GM21367 (cell line): ENCODE results near the gene PDE9A.

Source experiments
- ATAC-seq: cut with Tn5 transposase; IDR thresholded peaks from one replicate; pipeline ENCODE4 v1.9.1; 2021; ENCODE audit not compliant: unreplicated experiment

The PDE9A gene

DNA sequence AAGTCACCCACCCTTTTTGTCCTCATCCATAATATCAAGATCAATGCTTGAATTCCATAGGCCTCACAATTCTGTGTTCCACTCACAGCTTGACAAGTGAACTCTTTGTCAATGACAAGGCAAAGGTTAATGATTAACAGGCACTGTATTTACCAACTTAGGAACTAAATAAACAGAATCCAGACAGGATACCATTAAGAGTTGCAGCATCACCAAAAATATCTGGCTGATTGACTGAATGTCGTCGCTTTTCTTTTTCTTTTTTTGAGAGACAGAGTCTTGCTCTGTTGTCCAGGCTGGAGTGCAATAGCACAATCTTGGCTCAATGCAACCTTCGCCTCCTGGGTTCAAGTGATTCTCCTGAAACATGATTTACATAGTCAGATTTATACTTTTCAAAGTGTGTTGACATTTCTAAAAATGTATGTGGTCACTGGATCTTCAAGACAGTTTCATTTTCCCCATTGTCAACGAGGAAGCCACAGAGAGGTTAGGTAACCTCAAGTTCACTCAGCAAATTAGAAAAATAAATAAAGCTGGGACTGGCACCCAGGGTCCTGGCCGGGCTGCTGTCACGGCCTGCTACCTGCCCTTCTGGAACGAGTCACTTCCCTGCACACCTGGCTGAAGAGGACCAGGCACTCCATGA lies 81.0 kb downstream of the PDE9A start:
- ATAC-seq = no peak

- ATAC-seq = no peak
Measured at GRCh38 chr21:42735061-42735460, 81.6 kb downstream of the PDE9A start.

DNA sequence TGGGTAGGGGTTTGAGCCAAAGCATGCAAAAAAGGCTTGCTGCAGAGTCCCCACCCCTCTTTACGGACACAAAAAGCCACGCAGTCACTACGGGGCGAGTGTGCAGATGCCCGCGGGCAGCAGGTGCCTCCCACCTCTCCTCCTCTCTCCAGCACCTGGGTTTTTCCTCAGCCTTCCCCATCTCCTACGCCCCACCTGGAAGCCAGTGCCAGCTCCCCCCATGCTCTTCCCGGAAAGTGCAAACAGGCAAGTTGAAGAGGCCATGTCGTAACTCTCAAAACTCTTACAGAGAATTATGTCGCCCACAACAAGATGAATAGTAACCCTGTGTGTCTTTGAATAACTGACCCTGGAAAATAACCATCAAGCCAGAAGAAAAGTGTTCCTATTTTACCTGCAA lies 82.5 kb downstream of the PDE9A start:
- no peak for ATAC-seq

DNA sequence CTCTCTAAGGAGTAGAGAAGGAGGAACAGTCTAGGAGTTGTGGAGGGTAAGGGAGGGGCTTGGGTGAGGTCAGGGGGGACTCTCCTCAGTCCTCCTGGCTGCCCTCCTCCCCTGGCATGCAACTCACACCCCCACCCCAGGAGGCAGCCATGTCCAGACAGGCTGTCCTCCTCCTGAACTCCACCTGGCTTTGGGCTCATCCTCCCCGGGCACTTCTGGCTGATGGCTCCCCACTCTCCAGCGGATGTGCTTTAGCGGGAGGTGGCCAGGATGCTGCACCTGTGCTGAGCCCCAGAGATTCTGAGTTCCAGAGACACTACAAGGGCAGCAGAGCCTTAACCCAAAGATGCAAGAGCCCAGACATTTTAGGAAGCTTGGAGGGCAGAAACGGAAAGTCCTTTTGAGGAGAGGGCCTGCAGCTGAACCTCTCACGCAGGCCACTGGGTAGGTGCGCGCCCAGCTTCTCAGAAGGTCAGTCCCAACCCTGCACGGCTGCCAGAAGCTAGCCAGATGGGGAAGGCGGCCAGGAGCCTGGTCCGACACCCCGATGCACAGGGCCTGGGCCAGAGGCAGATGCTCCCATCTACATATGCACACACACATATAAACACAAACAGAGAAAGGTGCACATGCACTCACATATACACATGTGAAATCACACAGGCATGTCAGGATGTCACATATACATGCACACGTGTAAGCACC lies 83.4 kb downstream of the PDE9A start:
- ATAC-seq = no peak

GRCh38 chr21:42737951-42738590 lies 84.7 kb downstream of the PDE9A start:
- no peak for ATAC-seq

DNA sequence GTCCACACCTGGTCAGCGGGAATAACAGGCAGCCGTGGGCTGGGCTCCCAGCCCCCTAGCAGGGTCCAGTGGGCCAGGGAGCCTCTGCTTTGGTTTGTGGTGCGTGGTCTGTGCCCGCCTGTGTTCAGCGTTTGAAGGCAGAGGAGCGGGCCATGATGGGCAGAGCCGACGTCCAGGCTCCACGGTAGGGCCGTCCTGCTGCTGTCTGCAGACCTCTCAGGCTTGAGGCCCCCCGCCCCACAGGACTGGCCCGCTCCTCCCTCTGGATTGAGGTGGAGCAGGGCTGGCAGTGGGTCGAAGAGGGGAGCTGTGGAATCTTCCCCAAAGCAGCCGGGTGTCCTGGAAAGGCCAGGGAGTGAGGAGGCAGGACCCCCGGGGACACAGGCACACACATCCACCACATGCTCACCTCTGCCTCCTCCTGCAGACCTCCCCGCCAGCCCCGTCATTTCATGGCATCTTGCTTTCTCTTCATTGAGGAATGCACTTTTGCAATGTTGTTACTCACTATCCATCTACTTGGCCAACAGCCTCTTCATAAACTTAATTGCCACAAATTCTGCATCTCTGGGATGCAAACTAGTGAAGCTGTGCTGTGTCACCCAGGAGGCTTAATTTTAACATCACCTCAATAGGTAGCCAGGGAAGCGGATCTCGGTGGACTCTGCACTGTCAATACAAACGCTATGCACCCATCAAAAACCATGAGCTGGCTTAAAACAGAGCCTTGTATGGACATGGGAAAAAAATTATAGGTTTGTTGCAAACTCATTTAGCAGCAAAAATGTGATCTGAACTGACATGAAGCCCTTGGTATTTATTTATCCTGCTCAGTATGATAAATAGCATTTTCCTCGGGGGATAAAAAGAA lies 85.9 kb downstream of the PDE9A start:
- no peak for ATAC-seq

GRCh38 chr21:42740405-42740909 lies 87.0 kb downstream of the PDE9A start:
- ATAC-seq = no peak

- no peak for ATAC-seq
Measured at GRCh38 chr21:42741066-42741465, 87.6 kb downstream of the PDE9A start.

- ATAC-seq = no peak
Measured at GRCh38 chr21:42744520-42745445, 91.4 kb downstream of the PDE9A start.

- ATAC-seq = no peak
Measured at GRCh38 chr21:42745511-42746239, 92.3 kb downstream of the PDE9A start.

GRCh38 chr21:42746240-42746592 lies 92.8 kb downstream of the PDE9A start:
- ATAC-seq = no peak

- no peak for ATAC-seq
Measured at GRCh38 chr21:42746593-42747275, 93.3 kb downstream of the PDE9A start.

DNA sequence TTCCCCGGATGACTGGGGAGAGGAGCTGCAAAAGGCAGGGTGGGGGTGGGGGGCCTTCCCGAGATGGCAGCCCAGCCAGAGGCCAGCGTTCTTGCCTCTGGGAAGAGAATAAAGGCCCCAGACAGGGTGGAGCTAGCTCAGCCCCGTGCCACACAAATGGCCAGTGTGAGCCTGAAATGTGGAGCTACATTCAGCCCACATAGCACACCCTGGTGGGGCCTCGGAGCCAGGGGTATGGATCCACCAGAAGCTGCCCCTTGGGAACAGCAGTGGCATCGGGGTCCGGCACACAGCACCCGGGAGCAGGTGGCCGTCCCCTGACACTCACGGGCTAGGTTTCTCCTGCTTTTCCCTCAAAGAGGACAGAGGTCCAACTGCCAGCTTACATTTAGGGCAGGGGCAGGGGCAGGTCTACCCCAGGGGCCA lies 93.9 kb downstream of the PDE9A start:
- ATAC-seq = no peak

GRCh38 chr21:42747746-42748351 lies 94.4 kb downstream of the PDE9A start:
- no peak for ATAC-seq

DNA sequence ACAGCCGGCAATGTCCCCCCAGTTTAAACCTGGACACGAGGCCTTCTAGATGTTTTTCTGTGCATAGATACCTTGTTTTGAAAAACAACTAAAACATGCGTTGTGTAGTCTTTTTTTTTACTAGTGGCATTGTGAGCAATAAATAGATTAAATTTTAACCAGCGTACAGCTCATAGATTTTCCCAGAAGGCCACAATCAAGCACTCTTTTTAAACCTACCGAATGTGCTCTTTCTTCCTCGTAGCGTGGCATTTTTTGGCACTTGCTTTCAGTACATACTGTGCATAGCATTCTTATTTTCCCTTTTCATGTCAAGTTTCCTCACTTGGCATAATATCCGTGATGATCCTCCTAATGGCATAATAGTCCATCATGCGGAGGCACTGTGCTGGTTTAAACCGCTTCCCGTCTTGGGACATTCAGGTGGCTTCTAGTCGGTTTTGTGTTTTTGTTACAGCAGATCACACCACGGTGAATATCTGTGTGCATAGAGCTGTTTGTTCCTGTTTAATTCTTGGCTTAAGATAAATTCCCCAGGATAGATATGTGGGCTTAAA lies 95.3 kb downstream of the PDE9A start:
- no peak for ATAC-seq

DNA sequence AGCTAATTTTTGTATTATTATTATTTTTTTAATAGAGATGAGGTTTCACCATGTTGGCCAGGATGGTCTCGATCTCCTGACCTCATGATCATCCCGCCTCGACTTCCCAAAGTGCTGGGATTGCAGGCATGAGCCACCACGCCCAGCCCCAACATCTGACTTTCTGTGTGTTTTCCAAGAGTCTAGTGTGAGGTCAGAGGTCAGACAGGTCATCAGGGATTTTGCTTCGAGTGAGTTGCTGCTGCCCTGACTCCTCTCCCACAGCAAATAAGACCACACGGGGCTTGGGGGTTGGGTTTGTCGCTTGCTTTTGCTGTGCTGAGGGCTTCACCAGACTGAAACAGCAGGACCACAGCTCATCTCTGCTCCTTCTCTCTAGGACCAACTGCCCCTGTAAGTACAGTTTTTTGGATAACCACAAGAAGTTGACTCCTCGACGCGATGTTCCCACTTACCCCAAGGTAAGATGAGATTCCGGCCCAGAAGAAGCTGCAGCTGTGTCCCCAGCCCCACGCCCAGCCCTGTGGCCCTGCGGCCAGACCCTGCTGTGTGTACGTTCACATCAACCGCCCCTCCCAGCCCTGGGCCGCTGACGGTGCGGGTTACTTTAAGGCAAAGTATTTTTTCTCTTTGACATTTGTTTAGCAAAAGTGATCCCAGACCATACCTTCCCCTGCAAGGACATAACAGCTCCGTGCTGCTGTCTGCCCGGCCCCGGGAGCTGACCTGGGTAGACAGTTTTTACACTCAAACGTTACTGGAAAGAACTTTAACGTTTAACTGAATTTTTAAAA lies 97.5 kb downstream of the PDE9A start:
- ATAC-seq = no peak

GRCh38 chr21:42751866-42752265 lies 98.4 kb downstream of the PDE9A start:
- ATAC-seq = no peak
